ENCODE results near the gene PICK1.

DNA sequence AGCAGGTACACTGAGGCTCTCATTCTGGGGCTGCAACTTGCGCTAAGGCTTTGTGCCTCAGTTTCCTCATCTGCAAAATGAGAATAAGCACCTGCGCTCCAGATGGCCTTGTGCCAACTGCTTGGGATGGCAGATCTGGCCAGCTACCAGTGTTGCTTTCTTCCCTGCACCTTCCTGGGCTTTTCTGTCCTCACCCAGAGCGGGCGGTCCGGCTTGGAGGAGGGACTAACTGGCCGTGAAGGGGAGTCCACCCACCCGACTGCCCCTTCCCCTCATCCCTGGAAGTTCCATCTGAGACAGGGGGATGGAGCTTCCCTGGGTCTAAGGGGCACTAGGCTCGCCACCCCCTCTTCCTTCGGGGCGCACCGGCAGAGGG lies 23.3 kb downstream of the PICK1 start:
- TF ChIP-seq TAF1 (IDR thresholded peaks at IDR 0.05; ENCODE audit: borderline replicate concordance, insufficient read depth, low read length) (no peak), SIN3A (IDR thresholded peaks at IDR 0.05; ENCODE audit: borderline replicate concordance, insufficient read depth, low read length) (no peak), POLR2AphosphoS5 (IDR thresholded peaks at IDR 0.05; ENCODE audit: low read depth, low read length) (no peak)
